ENCODE data around the gene FAR1.

Gene FAR1

DNA sequence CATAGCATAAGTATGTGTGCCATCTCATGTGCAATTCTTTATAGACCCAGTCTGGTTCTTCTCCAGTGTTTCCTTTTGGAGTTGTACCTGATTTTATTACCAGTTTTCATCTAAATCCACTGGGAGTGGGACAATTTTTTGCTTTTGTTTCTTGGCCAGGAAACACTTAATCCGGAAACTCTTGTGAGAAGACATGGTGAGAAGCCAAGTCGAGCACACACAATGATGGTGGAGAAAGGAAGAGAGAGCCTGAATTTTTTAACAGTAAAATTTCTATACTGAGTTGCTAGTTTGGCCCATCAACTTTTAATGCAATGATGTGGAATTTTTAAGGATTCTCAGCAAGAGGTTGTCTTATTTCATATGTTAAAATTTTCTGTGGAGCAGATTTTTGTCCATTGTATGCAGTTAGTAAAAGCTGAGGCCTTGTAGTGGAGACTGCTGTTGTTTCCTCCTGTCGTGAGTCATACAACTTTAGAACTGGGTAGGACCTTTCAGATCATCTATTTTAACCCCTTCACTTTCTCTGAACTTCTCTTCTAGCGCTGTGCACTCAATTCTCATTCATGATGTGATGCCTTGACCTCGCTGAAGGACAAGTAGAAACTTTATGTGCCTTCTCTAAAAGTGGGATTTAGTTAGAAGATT lies 17.1 kb downstream of the FAR1 start:
- Mint-ChIP-seq H3K4me3 (no peak overlapping the region), H3K9me3 (peaks cover 4% of the 10 kb centered on the region), H3K4me1 (ENCODE audit: low read depth) (peaks cover 22% of the 10 kb centered on the region), H3K27ac (no peak overlapping the region), H3K36me3 (ENCODE audit: low read depth) (peaks cover 53% of the 10 kb centered on the region), H3K27me3 (no peaks in the 10 kb centered on the region)

GRCh38 chr11:13686776-13687175 lies 18.3 kb downstream of the FAR1 start:
- H3K4me1 Mint-ChIP-seq (ENCODE audit: low read depth) = peaks cover 16% of the 10 kb centered on the region
- H3K9me3 Mint-ChIP-seq = peaks cover 4% of the 10 kb centered on the region
- peaks cover 60% of the 10 kb centered on the region for H3K36me3 Mint-ChIP-seq (ENCODE audit: low read depth)
- H3K4me3 Mint-ChIP-seq = no peak overlapping the region
- no peak overlapping the region for H3K27ac Mint-ChIP-seq
- H3K27me3 Mint-ChIP-seq = no peaks in the 10 kb centered on the region

- H3K9me3 Mint-ChIP-seq = peaks cover 4% of the 10 kb centered on the region
- H3K27me3 Mint-ChIP-seq = no peaks in the 10 kb centered on the region
- H3K4me1 Mint-ChIP-seq (ENCODE audit: low read depth) = peaks cover 12% of the 10 kb centered on the region
- H3K27ac Mint-ChIP-seq = no peak overlapping the region
- H3K36me3 Mint-ChIP-seq (ENCODE audit: low read depth) = peaks cover 60% of the 10 kb centered on the region
- no peak overlapping the region for H3K4me3 Mint-ChIP-seq
These were observed 18.8 kb downstream of the FAR1 start for GRCh38 chr11:13687271-13687670.

GRCh38 chr11:13691286-13691899 lies 22.9 kb downstream of the FAR1 start:
- Mint-ChIP-seq H3K27ac (no peak overlapping the region), H3K36me3 (ENCODE audit: low read depth) (peaks cover 55% of the 10 kb centered on the region), H3K4me3 (no peak overlapping the region), H3K4me1 (ENCODE audit: low read depth) (peaks cover 4% of the 10 kb centered on the region), H3K9me3 (peaks cover 4% of the 10 kb centered on the region), H3K27me3 (no peaks in the 10 kb centered on the region)

DNA sequence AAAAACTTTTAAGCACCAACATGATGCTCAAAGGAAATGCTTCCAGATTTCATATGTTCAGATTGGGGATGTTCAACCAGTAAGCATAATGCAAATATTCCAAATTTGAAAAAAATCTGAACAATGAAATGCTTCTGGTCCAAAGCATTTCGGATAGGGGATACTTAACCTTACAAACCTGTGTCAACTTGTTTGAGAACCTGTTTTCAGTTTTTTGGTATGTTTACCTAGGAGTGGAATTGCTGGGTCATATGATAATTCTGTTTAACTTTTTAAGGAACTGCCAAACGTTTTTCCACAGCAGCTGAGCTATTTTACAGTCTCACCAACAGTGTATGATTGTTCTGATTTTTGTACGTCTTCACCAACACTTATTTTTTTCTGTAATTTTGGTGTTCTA lies 23.7 kb downstream of the FAR1 start:
- no peaks in the 10 kb centered on the region for H3K27me3 Mint-ChIP-seq
- H3K36me3 Mint-ChIP-seq (ENCODE audit: low read depth) = peaks cover 55% of the 10 kb centered on the region
- peaks cover 4% of the 10 kb centered on the region for H3K4me1 Mint-ChIP-seq (ENCODE audit: low read depth)
- H3K27ac Mint-ChIP-seq = no peak overlapping the region
- H3K4me3 Mint-ChIP-seq = no peak overlapping the region
- peaks cover 4% of the 10 kb centered on the region for H3K9me3 Mint-ChIP-seq

GRCh38 chr11:13694115-13694514 lies 25.6 kb downstream of the FAR1 start:
- Mint-ChIP-seq H3K4me1 (ENCODE audit: low read depth) (peaks cover 4% of the 10 kb centered on the region), H3K4me3 (no peak overlapping the region), H3K9me3 (peaks cover 4% of the 10 kb centered on the region), H3K27ac (no peak overlapping the region), H3K36me3 (ENCODE audit: low read depth) (peaks cover 66% of the 10 kb centered on the region), H3K27me3 (no peaks in the 10 kb centered on the region)

DNA sequence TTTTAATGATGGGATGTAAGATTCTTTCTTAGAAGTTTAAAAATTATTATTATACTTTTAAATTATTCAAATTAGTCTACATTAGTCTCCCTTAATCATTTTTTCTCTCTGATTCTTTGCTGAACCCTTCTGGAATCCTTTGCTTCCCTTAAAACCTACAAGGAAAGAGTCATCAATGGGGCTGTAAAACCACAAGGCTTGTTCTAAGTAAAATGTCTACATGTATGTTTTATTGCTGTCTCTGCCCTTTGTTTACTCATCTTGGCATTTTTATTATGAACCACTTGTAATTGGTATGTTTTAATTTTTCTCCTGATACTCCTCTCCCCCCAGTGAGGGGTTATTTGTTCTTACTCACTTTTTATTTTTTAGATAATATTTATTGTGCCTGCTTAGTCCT lies 27.4 kb downstream of the FAR1 start:
- H3K27ac Mint-ChIP-seq = no peak overlapping the region
- peaks cover 4% of the 10 kb centered on the region for H3K4me1 Mint-ChIP-seq (ENCODE audit: low read depth)
- H3K9me3 Mint-ChIP-seq = no peaks in the 10 kb centered on the region
- peaks cover 53% of the 10 kb centered on the region for H3K36me3 Mint-ChIP-seq (ENCODE audit: low read depth)
- H3K4me3 Mint-ChIP-seq = no peak overlapping the region
- H3K27me3 Mint-ChIP-seq = no peaks in the 10 kb centered on the region

DNA sequence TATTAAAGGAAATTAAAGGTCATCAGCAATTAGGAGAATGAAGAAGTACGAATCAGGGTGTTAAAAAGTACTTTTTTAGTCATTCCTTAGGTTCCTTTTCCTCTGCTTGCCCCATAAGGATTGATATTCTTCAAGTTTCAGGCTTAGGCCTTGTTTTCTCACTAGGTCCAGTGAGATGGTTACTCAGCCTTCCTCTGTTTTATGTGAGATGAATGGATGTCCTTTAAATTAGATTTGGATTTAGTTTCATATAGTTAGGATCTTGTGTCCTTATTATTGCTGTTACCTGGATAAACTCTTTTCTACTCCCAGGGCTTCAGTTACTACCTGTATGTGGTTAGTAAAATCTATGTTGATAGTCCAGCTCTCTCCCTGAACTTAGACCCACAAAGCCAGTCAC lies 29.2 kb downstream of the FAR1 start:
- peaks cover 4% of the 10 kb centered on the region for H3K4me1 Mint-ChIP-seq (ENCODE audit: low read depth)
- peaks cover 57% of the 10 kb centered on the region for H3K36me3 Mint-ChIP-seq (ENCODE audit: low read depth)
- H3K27me3 Mint-ChIP-seq = no peaks in the 10 kb centered on the region
- no peak overlapping the region for H3K4me3 Mint-ChIP-seq
- no peak overlapping the region for H3K27ac Mint-ChIP-seq
- no peaks in the 10 kb centered on the region for H3K9me3 Mint-ChIP-seq

GRCh38 chr11:13698132-13698531 lies 29.7 kb downstream of the FAR1 start:
- Mint-ChIP-seq H3K9me3 (no peaks in the 10 kb centered on the region), H3K36me3 (ENCODE audit: low read depth) (peaks cover 61% of the 10 kb centered on the region), H3K27ac (no peak overlapping the region), H3K4me3 (no peak overlapping the region), H3K27me3 (no peaks in the 10 kb centered on the region), H3K4me1 (ENCODE audit: low read depth) (peaks cover 4% of the 10 kb centered on the region)

DNA sequence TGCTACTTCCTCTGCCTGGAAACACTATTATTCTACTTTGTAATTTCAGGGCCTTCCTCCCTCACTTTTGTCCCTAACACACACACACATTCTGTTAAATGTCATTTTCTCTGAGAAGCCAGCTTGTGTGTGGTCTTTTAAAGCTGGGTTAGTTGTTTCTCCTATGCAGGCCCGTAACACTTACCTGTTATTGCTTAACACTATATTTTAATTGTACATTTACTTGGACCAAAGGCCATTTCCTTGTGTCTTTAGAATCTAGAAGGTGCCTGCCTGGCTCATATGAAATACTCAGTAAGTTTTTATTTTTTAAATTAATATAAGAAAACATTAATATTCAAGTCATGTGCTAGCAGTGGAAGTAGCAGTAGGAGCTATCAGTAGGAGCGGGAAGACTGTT lies 30.6 kb downstream of the FAR1 start:
- Mint-ChIP-seq H3K9me3 (no peaks in the 10 kb centered on the region), H3K4me1 (ENCODE audit: low read depth) (no peaks in the 10 kb centered on the region), H3K36me3 (ENCODE audit: low read depth) (peaks cover 70% of the 10 kb centered on the region), H3K27ac (no peak overlapping the region), H3K4me3 (no peak overlapping the region), H3K27me3 (no peaks in the 10 kb centered on the region)

GRCh38 chr11:13699870-13700269 lies 31.4 kb downstream of the FAR1 start:
- Mint-ChIP-seq H3K36me3 (ENCODE audit: low read depth) (peaks cover 64% of the 10 kb centered on the region), H3K9me3 (no peaks in the 10 kb centered on the region), H3K27me3 (no peaks in the 10 kb centered on the region), H3K27ac (no peak overlapping the region), H3K4me3 (no peak overlapping the region), H3K4me1 (ENCODE audit: low read depth) (no peaks in the 10 kb centered on the region)

- Mint-ChIP-seq H3K4me1 (ENCODE audit: low read depth) (no peaks in the 10 kb centered on the region), H3K27me3 (no peaks in the 10 kb centered on the region), H3K36me3 (ENCODE audit: low read depth) (peaks cover 48% of the 10 kb centered on the region), H3K27ac (no peak overlapping the region), H3K4me3 (no peak overlapping the region), H3K9me3 (no peaks in the 10 kb centered on the region)
These were observed 33.0 kb downstream of the FAR1 start for GRCh38 chr11:13701506-13701905.

GRCh38 chr11:13702071-13702470 lies 33.6 kb downstream of the FAR1 start:
- Mint-ChIP-seq H3K4me3 (no peak overlapping the region), H3K36me3 (ENCODE audit: low read depth) (peaks cover 50% of the 10 kb centered on the region), H3K27me3 (no peaks in the 10 kb centered on the region)

GRCh38 chr11:13705710-13706109 lies 37.2 kb downstream of the FAR1 start:
- no peaks in the 10 kb centered on the region for H3K4me1 Mint-ChIP-seq (ENCODE audit: low read depth)
- H3K4me3 Mint-ChIP-seq = no peak overlapping the region
- H3K27ac Mint-ChIP-seq = no peak overlapping the region
- no peaks in the 10 kb centered on the region for H3K9me3 Mint-ChIP-seq
- peaks cover 59% of the 10 kb centered on the region for H3K36me3 Mint-ChIP-seq (ENCODE audit: low read depth)
- H3K27me3 Mint-ChIP-seq = no peaks in the 10 kb centered on the region

More at GRCh38 chr11:13702071-13702470, 33.6 kb downstream of the FAR1 start:
- Mint-ChIP-seq H3K4me1 (ENCODE audit: low read depth) (no peaks in the 10 kb centered on the region), H3K27ac (no peak overlapping the region), H3K9me3 (no peaks in the 10 kb centered on the region)

DNA sequence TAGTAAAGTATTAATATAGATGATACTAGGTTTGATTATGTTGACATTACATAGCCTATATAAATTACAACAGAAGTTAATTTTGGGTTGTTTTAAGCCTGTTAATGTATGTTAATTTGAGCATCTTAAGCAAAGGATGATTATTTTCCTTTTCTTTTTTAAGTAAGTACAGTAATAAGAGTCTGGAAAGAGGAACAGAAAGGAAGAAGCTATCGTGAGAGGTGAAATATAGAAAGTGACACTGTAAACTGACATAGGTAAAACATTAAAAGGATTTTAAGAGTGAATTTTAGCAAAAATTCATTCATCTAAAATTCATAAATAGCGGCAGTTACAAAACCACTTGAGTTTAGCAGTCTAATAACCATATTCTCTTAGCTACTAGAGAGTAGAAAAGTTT lies 45.5 kb downstream of the FAR1 start:
- Mint-ChIP-seq H3K27ac (no peak overlapping the region), H3K4me3 (no peak overlapping the region), H3K36me3 (ENCODE audit: low read depth) (peaks cover 92% of the 10 kb centered on the region), H3K4me1 (ENCODE audit: low read depth) (no peaks in the 10 kb centered on the region), H3K27me3 (no peaks in the 10 kb centered on the region), H3K9me3 (no peaks in the 10 kb centered on the region)

DNA sequence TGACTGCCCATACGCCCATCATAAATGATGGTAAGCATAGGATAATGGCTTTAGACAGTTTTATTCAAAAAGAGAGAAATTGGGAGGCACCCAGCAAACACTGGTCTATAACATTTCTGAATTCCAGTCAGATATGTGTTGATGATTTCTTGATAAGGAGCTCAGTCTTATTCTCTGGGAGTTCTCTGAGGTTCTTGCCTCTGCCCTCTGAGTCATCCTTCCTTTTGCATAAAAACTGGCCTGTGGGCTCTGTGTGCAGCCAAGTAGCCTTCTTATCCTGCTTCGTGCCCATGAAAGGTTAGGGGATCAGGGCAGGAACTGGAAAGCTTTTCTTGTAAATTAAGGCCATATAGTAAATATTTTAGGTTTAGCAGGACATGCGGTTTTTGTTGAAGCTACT lies 48.9 kb downstream of the FAR1 start:
- Mint-ChIP-seq H3K36me3 (ENCODE audit: low read depth) (peaks cover 85% of the 10 kb centered on the region), H3K4me3 (no peak overlapping the region), H3K27ac (no peak overlapping the region)

More for the DNA sequence above, 48.9 kb downstream of the FAR1 start:
- no peaks in the 10 kb centered on the region for H3K4me1 Mint-ChIP-seq (ENCODE audit: low read depth)
- H3K27me3 Mint-ChIP-seq = no peaks in the 10 kb centered on the region
- no peaks in the 10 kb centered on the region for H3K9me3 Mint-ChIP-seq

All from stimulated activated naive CD8-positive, alpha-beta T cell treated with anti-CD3 and anti-CD28 coated beads, Interleukin-15, Interleukin-2, amounts not matched to agents 100 ng/mL and 50 ng/mL, for 24 hours (primary cell).